ENCODE results near the gene CLSTN2. TPM values are rescaled to one million over a fixed set of nuclear protein-coding genes. Genes with fewer than 3 reads are reported as not detected.

The CLSTN2 gene
- total RNA-seq, 1 donor from 2014 or later: not detected

DNA sequence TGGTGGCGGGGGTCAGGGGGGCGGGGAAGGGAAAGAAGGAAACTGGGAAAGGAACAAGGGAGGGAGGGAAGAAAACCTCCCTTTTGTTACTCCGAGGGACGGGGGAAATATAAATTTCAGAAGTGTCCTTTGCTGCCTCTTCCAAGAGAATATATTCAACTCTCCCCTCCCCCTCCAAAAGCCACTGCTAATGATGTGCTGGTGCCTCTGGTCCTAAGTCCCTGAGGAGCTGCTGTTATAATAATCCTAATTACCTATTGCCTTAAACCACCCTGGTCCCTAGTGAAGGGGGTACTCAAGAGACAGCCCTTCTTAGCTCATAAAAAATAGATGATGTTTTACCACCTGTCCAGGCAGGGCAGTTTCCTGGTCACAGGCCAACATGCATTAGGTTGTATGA lies 624.6 kb downstream of the CLSTN2 start:
- Mint-ChIP-seq H3K27ac (no peak overlapping the region), H3K36me3 (ENCODE audit: low read depth) (no peaks in the 10 kb centered on the region), H3K9me3 (no peaks in the 10 kb centered on the region), H3K4me1 (no peaks in the 10 kb centered on the region), H3K27me3 (peaks cover 5% of the 10 kb centered on the region), H3K4me3 (no peak overlapping the region)
- CTCF ChIA-PET: no interaction called here
- ATAC-seq (ENCODE audit: low read depth) (no peak), DNase-seq (no peak)
- intact Hi-C loops (cut with micrococcal nuclease): no loop called here
- no peak for TF ChIP-seq CTCF (IDR thresholded peaks at IDR 0.05)
- POLR2A ChIA-PET: no interaction called here

- intact Hi-C loops (cut with micrococcal nuclease): no loop called here
- Mint-ChIP-seq H3K4me1 (no peaks in the 10 kb centered on the region), H3K36me3 (ENCODE audit: low read depth) (no peaks in the 10 kb centered on the region), H3K4me3 (no peak overlapping the region), H3K27ac (no peak overlapping the region), H3K9me3 (no peaks in the 10 kb centered on the region), H3K27me3 (peaks cover 5% of the 10 kb centered on the region)
- ChIA-PET CTCF (no interaction called here), POLR2A (no interaction called here)
- no peak for TF ChIP-seq CTCF (IDR thresholded peaks at IDR 0.05)
- ATAC-seq (ENCODE audit: low read depth) (no peak), DNase-seq (no peak)
These were observed 628.3 kb downstream of the CLSTN2 start for GRCh38 chr3:140563206-140563760.

GRCh38 chr3:140568131-140568530 lies 633.1 kb downstream of the CLSTN2 start:
- ChIA-PET POLR2A (no interaction called here), CTCF (no interaction called here)
- TF ChIP-seq CTCF (IDR thresholded peaks at IDR 0.05): no peak
- no peak for DNase-seq
- Mint-ChIP-seq H3K4me1 (no peaks in the 10 kb centered on the region), H3K27ac (no peak overlapping the region), H3K27me3 (no peaks in the 10 kb centered on the region), H3K4me3 (no peak overlapping the region), H3K9me3 (no peaks in the 10 kb centered on the region), H3K36me3 (ENCODE audit: low read depth) (no peaks in the 10 kb centered on the region)
- no peak for ATAC-seq (ENCODE audit: low read depth)
- intact Hi-C loops (cut with micrococcal nuclease): no loop called here

DNA sequence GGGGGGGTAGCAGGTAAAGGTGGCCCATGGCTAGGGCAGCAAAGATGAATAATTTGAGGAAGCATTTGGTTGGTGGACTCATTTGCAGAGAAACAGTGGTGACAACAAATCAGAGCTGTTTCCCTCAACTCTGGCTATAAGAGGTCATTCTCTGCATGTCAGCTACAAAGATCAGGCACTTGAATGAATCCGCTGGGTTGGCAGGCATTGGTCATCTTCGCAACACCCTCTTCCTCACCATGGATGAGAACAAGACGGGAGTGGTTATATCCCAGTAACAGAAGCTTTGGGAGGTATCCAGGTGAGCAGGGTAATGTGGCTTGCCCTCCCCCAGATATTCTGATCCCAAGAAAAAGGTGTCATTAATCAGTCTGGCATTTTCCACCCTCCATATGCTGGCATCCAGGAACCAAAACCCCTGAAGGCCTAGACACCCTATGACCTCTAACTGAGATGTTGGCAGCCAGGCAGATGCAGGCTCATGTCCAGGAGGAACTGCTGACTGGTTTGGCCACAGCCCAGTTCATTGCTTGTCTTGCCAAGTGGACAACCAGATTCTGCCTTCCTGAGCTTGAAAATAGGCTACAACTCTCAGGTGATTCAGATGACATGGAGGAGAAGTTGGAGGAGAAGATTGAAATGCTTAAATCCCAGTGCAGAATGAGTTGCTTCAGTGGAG lies 634.0 kb downstream of the CLSTN2 start:
- Mint-ChIP-seq H3K36me3 (ENCODE audit: low read depth) (no peaks in the 10 kb centered on the region), H3K4me3 (no peak overlapping the region), H3K27me3 (no peaks in the 10 kb centered on the region), H3K27ac (no peak overlapping the region), H3K9me3 (no peaks in the 10 kb centered on the region), H3K4me1 (no peaks in the 10 kb centered on the region)
- intact Hi-C loops (cut with micrococcal nuclease): no loop called here
- ATAC-seq (ENCODE audit: low read depth): no peak
- ChIA-PET CTCF (no interaction called here), POLR2A (no interaction called here)
- DNase-seq: no peak
- no peak for TF ChIP-seq CTCF (IDR thresholded peaks at IDR 0.05)

- no peak for DNase-seq
- intact Hi-C loops (cut with micrococcal nuclease): no loop called here
- Mint-ChIP-seq H3K27me3 (no peaks in the 10 kb centered on the region), H3K4me1 (no peaks in the 10 kb centered on the region), H3K9me3 (no peaks in the 10 kb centered on the region), H3K4me3 (no peak overlapping the region), H3K36me3 (ENCODE audit: low read depth) (no peaks in the 10 kb centered on the region), H3K27ac (no peak overlapping the region)
- CTCF ChIA-PET: no interaction called here
- no peak for ATAC-seq (ENCODE audit: low read depth)
- POLR2A ChIA-PET: no interaction called here
- TF ChIP-seq CTCF (IDR thresholded peaks at IDR 0.05): no peak
These were observed 635.6 kb downstream of the CLSTN2 start for GRCh38 chr3:140570602-140571001.

Measured in activated B cell treated with CpG ODN at 0.5 μM for 24 hours (primary cell).